Skeletal muscle tissue (tissue), 5 donors: ENCODE results near the gene MRRF. TPM values are rescaled to one million over a fixed set of nuclear protein-coding genes. Genes with fewer than 3 reads are reported as not detected.

Experiments
- H3K27ac ChIP-seq: one replicate; pipeline ENCODE4 v1.7.0; 2013; ENCODE audit warnings: mild to moderate bottlenecking, low read depth, low read length, inconsistent platforms
- H3K27me3 ChIP-seq, 3 donors: one replicate each; pipeline ENCODE4 v1.7.0; 2013; ENCODE audit warnings: low read length in 3 of 3; ENCODE audit not compliant: control insufficient read depth in 3 of 3, insufficient read depth in 3 of 3
- H3K36me3 ChIP-seq, 3 donors: one replicate each; pipeline ENCODE4 v1.7.0; 2013; ENCODE audit warnings: low read length in 3 of 3; ENCODE audit not compliant: control insufficient read depth in 3 of 3, insufficient read depth in 3 of 3
- H3K4me1 ChIP-seq, 3 donors: one replicate each; pipeline ENCODE4 v1.7.0; 2013; ENCODE audit warnings: low read length in 3 of 3, mild to moderate bottlenecking in 3 of 3; ENCODE audit not compliant: control insufficient read depth in 3 of 3, insufficient read depth in 3 of 3
- H3K4me3 ChIP-seq, 3 donors: one replicate each; pipeline ENCODE4 v1.7.0; 2013; ENCODE audit warnings: low read length in 3 of 3
- H3K9ac ChIP-seq, 3 donors: one replicate each; pipeline ENCODE4 v1.7.0; 2013; ENCODE audit warnings: low read length in 3 of 3, mild to moderate bottlenecking in 3 of 3, moderate library complexity in 2 of 3, low read depth in 1 of 3
- H3K9me3 ChIP-seq, 3 donors: one replicate each; pipeline ENCODE4 v1.7.0; 2013; ENCODE audit warnings: low read length in 3 of 3; ENCODE audit not compliant: control insufficient read depth in 3 of 3
- small RNA-seq: library from RNA; depleted of rRNA; stranded (forward); fragments of <200 nt; gene quantifications from one replicate; pipeline ENCODE3, GENCODE V24; 2014
- total RNA-seq: library from RNA; depleted of rRNA; stranded (reverse); fragments of >200 nt; gene quantifications from one replicate; pipeline ENCODE4 v1.2.3, GENCODE V29; 2014
- donor health status: Osteomylitis.

MRRF gene
- total RNA-seq, 1 donor from 2014 or later: 29.2 TPM

DNA sequence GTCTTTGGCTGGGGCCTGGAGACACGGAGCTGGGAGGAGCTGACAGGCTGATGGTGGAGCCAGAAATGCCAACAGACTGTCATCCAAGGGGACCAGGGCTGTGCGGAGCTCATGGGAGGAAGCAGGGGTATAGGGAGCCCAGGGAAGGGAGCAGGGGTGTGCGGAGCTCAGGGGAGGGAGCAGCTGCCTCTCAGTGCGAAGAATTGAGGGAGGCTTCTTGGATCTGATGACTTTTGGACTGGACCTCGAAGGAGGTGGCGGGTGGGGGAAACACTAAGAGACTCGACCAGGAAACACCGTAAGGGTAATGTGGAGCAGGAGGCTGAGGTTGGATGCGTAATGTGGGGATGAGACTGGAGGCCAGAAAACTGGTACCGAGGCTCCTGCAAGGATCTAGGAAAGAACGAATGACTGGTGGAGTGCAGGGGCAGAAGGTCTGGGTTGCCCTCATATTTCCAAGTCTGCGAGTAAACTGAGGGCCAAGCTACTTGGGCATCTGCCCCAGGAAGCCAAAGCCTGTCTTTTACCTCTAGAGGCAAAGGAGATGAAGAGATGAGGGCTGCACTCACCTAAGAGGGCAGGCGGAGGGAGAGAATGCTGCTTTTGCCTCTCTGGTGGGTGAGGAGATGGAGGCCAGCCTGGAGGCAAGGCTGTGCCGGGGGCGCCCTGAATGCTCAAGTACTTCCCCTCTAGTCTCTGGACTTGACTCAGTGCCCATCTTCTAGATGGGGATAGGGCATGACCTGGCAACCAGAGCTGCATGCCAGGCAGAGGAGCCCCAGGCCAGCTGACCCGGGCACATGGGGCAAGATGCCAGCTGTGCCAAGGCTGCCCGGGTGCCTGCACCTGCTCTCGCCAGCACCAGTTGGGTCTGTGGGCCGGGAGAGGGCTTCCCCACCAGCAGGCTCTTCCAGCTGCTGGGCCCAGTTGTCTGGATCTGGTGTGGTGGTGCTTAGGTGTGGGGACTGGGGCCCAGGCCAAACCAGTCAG is 108.5 kb downstream of the MRRF start:
- Histone ChIP-seq H3K36me3 (no peaks in the 10 kb centered on the region), H3K4me1 (peaks cover 10 to 16% (median 15%) of the 10 kb centered on the region in 3 donors), H3K9me3 (no peaks in the 10 kb centered on the region), H3K27ac (no peak overlapping the region), H3K4me3 (no peak overlapping the region), H3K9ac (no peak overlapping the region), H3K27me3 (peaks cover 3 to 30% (median 9%) of the 10 kb centered on the region in 3 donors)

DNA sequence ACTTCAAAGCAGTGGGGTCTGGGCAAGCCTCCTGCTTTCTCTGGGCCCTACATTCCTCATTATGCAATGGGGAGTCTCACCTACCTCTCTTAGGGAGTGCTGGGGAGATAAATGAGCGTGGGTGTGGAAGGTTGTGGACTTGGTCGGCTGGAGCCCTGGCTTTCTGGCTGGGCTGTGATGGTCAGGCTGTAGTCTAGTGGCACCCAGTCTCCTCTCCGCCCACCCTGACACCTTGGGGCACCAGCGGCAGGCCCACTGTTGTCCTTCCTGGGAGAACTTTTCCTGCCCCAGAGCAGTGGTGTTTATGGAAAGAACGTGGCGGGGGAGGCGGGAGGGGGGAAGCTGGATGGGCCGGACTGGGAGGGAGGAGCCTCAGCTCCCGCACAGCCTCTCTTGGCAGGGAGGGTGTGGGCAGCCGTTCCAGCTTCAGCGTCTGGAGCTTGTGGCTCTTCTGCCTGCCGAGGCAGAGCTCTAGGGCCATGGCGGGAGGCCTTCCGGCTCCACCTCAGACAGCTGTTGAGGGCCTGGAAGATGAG is 110.3 kb downstream of the MRRF start:
- no peak overlapping the region for H3K27ac ChIP-seq
- peak overlapping the region in 1 of 3 donors; percentile 12 for H3K9ac ChIP-seq
- no peaks in the 10 kb centered on the region for H3K9me3 ChIP-seq
- H3K4me1 ChIP-seq: peaks cover 10 to 16% (median 15%) of the 10 kb centered on the region in 3 donors
- no peaks in the 10 kb centered on the region for H3K36me3 ChIP-seq
- H3K4me3 ChIP-seq: no peak overlapping the region
- peaks cover 3 to 23% (median 7%) of the 10 kb centered on the region in 3 donors for H3K27me3 ChIP-seq

GRCh38 chr9:122376796-122377195 is 112.1 kb downstream of the MRRF start:
- no peak overlapping the region for H3K27ac ChIP-seq
- H3K9ac ChIP-seq: no peak overlapping the region
- no peak overlapping the region for H3K4me3 ChIP-seq

DNA sequence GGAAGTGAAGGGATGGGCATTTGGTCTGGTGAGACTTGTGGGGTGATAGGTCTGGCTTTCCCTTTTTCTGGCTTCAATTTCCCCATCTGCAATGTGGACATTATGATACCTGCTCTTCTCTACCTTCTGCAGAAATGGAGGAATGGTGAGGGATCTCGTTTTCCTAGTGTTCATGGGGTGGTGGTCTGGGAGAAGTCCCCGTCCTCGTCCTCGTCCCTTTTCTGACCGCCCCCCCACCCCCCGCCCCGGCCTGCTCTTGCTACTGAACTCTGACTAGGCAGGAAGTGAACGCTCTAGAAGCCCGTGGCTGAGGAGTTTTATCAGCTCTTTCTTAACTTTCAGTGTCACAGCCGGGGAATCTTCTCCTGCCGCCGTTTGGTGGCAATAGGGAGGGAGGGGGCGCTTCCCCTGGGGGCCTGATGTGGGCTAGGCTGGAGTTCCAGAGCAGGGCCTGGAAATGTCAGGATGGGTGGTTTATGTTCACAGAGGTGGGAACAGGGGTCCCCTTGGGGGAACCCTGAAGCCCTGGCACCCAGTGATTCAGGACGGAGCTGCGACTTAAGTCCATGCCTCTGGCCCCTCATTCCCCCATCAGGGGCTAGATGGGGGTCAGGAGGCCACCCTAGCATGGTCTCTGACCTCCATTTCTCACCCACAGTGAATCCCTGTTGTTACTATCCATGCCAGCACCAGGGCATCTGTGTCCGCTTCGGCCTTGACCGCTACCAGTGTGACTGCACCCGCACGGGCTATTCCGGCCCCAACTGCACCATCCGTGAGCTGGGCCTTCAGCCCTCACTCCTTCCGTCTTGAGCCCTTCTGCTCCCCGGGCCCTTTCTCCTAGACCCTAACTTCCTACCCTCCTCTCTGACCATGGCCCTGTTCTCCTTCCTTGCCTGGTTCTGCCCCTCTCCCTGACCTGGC is 112.8 kb downstream of the MRRF start:
- peaks cover 0 to 10% (median 3%) of the 10 kb centered on the region in 3 donors for H3K27me3 ChIP-seq
- no peaks in the 10 kb centered on the region for H3K9me3 ChIP-seq
- peaks cover 8 to 12% (median 10%) of the 10 kb centered on the region in 3 donors for H3K4me1 ChIP-seq
- H3K4me3 ChIP-seq: no peak overlapping the region
- H3K9ac ChIP-seq: no peak overlapping the region
- no peaks in the 10 kb centered on the region for H3K36me3 ChIP-seq
- H3K27ac ChIP-seq: no peak overlapping the region

More at GRCh38 chr9:122376796-122377195, 112.1 kb downstream of the MRRF start:
- H3K9me3 ChIP-seq: no peaks in the 10 kb centered on the region
- H3K4me1 ChIP-seq: peaks cover 8 to 12% (median 10%) of the 10 kb centered on the region in 3 donors
- H3K36me3 ChIP-seq: no peaks in the 10 kb centered on the region
- H3K27me3 ChIP-seq: peaks cover 3 to 12% (median 3%) of the 10 kb centered on the region in 3 donors

DNA sequence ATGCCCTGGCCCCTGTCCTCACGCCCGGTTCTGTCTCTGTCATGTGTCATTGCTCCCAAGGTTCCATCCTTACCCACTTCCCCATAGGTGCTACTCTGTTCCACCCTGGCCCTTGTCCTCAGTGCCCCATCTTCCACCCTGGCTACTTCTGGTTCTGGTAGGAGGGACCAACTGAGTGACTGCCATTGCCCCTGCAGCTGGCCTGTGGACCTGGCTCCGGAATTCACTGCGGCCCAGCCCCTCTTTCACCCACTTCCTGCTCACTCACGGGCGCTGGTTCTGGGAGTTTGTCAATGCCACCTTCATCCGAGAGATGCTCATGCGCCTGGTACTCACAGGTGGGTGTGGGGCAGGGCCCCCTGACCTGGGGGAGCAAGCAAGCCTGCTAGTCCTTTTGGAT is 113.6 kb downstream of the MRRF start:
- Histone ChIP-seq H3K9me3 (no peaks in the 10 kb centered on the region), H3K27me3 (peaks cover 0 to 4% (median 0%) of the 10 kb centered on the region in 3 donors), H3K27ac (no peak overlapping the region), H3K4me1 (peaks cover 8 to 13% (median 13%) of the 10 kb centered on the region in 3 donors), H3K36me3 (no peaks in the 10 kb centered on the region), H3K9ac (no peak overlapping the region), H3K4me3 (no peak overlapping the region)

- Histone ChIP-seq H3K36me3 (no peaks in the 10 kb centered on the region), H3K9ac (no peak overlapping the region), H3K4me3 (no peak overlapping the region), H3K27ac (no peak overlapping the region), H3K4me1 (peaks cover 8 to 23% (median 21%) of the 10 kb centered on the region in 3 donors), H3K27me3 (peaks cover 0 to 4% (median 0%) of the 10 kb centered on the region in 3 donors), H3K9me3 (no peaks in the 10 kb centered on the region)
These were observed 114.7 kb downstream of the MRRF start for GRCh38 chr9:122379340-122379739.

DNA sequence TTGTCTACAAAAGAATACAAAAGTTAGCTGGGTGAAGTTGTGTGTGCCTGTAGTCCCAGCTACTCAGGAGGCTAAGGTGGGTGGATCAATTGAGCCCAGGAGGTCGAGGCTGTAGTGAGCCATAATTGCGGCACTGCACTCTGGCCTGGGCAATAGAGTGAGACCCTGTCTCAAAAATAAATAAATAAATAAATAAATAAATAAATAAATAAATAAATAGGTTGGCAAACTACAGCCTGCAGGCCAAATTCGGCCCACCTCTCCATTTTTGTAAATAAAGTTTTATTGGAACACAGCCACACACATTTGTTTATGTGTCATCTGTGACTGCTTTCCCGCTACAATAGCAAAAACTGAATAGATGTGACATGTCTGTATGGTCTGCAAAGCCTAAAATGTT is 115.6 kb downstream of the MRRF start:
- H3K27me3 ChIP-seq: peaks cover 0 to 4% (median 0%) of the 10 kb centered on the region in 3 donors
- peaks cover 6 to 18% (median 16%) of the 10 kb centered on the region in 3 donors for H3K4me1 ChIP-seq
- H3K36me3 ChIP-seq: no peaks in the 10 kb centered on the region
- H3K27ac ChIP-seq: no peak overlapping the region
- H3K9me3 ChIP-seq: no peaks in the 10 kb centered on the region
- H3K4me3 ChIP-seq: no peak overlapping the region
- no peak overlapping the region for H3K9ac ChIP-seq

Small RNA genes within 50 kb of the gene (small RNA-seq; reads per million reads assigned to genes)
- gene AL162424.1: not detected

Other genes starting within 250 kb of the MRRF start
- 13.0 TPM for gene TTLL11, start 171.6 kb upstream of the MRRF start, total RNA-seq
- gene NDUFA8, start 105.1 kb upstream of the MRRF start, total RNA-seq: 40.2 TPM
- not detected for gene MORN5, start 105.0 kb upstream of the MRRF start, total RNA-seq
- gene LHX6, start 35.9 kb upstream of the MRRF start, total RNA-seq: 2.1 TPM
- gene RBM18, start within 50 bp of the MRRF start, total RNA-seq: 7.3 TPM
- 2.6 TPM for gene PTGS1, start 106.1 kb downstream of the MRRF start, total RNA-seq
- not detected for gene OR1J1, start 213.0 kb downstream of the MRRF start, total RNA-seq
- not detected for gene OR1J2, start 245.9 kb downstream of the MRRF start, total RNA-seq